GM12865 (cell line): ENCODE results near the gene KRT15.

ENCODE experiments used
- DNase-seq: peaks from one replicate; pipeline ENCODE4 v3.0.0; 2010; ENCODE audit warnings: low read depth
- H3K4me3 ChIP-seq: 2 replicates; pipeline ENCODE4 v1.5.1; 2011; ENCODE audit warnings: mild to moderate bottlenecking, low read depth, low read length, control low read depth
- TF ChIP-seq, protein P1 (sequence below): IDR thresholded peaks from 2 replicates; pipeline ENCODE4 v1.5.1; 2011; ENCODE audit warnings: low read length, control low read depth, low read depth, inconsistent platforms; ENCODE audit not compliant: insufficient read depth; ENCODE audit errors: missing control alignments

KRT15 gene

DNA sequence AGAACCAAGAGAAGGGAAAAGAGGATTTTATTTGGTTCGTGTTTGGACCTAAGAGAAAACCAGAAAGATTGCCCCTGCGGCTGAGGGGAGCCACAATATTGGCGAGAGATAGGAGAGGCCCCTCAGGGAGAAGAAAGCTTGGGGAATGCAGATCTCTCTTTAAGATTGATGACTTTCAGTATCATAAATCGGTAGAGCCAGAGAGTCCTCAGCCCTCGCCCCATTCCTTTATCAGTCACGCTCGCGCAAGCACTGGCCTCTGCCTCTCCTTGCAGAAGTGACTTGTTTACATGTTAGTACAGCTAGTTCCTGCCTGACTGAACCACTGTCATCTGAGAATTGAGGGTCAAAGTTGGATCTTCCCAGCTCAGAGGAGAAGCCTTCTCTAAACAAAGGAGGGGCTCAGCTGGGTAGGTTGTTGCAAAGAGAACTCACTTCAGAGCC lies 30.9 kb upstream of the KRT15 start:
- TF ChIP-seq, protein P1, sequence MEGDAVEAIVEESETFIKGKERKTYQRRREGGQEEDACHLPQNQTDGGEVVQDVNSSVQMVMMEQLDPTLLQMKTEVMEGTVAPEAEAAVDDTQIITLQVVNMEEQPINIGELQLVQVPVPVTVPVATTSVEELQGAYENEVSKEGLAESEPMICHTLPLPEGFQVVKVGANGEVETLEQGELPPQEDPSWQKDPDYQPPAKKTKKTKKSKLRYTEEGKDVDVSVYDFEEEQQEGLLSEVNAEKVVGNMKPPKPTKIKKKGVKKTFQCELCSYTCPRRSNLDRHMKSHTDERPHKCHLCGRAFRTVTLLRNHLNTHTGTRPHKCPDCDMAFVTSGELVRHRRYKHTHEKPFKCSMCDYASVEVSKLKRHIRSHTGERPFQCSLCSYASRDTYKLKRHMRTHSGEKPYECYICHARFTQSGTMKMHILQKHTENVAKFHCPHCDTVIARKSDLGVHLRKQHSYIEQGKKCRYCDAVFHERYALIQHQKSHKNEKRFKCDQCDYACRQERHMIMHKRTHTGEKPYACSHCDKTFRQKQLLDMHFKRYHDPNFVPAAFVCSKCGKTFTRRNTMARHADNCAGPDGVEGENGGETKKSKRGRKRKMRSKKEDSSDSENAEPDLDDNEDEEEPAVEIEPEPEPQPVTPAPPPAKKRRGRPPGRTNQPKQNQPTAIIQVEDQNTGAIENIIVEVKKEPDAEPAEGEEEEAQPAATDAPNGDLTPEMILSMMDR: no peak
- DNase-seq: no peak
- H3K4me3 ChIP-seq: no peak overlapping the region

DNA sequence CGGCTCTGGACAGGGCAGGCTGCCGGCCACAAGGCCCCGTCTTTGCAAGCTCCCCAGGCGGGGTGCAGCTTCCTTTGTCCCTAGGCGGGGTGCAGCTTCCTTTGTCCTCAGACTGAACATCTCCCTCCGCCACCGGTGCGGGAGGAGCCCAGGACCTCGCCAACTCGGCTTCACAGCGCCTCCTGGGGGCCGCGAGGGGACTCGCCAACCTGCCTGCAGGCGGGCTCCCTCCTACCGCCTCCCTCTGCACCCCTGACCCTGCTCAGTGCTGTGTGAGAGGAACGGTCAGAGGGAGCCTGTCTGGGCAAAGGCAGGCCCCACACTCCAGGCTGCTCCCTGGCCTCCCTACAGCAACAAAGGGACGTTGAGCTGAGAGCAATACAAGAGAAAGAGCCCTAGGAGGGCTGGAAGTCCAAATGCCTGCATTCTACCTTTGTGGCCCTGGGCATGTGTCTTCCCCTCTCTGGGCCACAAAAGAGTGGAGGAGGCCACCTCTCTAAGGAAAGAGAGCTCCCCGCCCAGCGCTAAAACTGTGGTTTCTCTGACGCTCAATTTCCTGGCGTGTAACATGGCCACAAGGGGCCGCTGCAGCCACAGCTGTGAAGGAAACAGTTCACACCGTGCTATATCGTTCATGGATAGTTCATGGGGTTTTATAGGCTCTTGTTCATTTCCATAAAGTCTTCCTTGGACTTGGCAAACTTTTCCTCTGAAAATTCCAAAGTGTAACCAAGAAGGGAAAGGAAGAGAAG lies 30.3 kb upstream of the KRT15 start:
- H3K4me3 ChIP-seq: no peak overlapping the region
- TF ChIP-seq, protein P1: peak; percentile 80
- DNase-seq: peak; percentile 67

DNA sequence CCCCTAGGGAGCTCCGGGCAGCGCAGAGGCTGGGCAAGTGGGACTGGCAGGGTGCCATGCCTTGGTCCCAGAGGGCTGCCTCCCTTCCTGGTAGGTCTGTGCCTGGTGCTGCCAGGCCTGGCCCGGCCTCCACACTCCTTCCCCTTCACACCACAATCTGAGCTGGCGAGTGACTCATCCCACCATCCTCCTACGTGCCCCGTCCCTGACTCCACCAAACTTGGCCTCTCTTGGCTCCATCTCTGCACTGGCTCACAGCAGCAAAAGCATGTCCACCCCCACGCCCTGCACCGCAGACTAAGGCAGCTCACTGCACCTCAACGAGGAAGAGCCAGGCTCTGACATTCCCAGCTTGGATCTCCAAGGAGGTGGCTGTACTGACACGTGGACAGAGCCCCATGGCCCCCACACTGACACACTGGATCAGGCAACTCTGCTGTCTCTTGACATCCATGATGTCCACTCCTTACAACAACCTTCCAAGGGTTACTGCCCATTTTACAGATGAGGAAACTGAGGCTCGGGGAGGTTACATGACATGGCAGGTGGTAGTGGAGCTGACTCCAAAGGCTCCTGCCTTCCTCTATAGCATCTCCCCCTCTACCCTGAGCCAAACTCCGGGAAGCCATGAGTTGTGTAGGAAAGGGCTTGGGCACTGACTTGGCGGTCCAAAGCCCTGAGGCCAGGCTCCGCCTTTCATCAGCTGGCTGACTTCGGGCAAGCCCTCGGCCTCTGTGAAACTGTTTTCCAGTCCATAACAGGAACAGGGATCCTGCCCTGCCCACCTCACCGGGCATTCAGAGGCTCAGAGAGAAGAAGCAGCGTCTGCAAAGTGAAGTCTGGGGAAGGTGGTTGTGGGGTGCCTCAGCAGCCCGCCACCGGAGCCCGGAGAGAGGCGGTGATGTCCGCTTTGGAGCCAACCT lies 29.5 kb upstream of the KRT15 start:
- H3K4me3 ChIP-seq: no peak overlapping the region
- DNase-seq: no peak
- TF ChIP-seq, protein P1: no peak

DNA sequence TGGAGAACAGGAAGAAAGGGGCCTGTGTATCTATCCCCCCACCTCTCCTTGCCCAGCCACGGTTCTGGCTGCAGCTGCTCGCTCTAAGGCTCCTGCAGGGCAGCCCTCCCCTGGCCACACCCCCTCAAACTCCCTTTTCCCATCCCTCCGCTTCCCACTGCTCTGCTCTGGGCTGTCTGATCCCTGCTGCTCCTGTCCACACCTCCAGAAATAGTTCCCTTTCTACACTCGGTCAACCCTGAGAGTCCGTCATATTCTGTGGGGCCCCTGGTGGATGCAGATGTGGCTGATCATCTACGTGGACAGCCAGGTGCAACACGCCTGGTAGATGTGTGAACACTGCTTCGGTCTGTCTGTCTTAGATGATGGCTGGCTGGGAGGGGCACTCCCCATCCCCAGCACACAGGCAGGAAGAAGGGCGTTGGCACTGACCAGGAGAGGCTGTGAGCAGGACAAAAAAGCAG lies 28.7 kb upstream of the KRT15 start:
- TF ChIP-seq, protein P1: no peak
- no peak overlapping the region for H3K4me3 ChIP-seq
- DNase-seq: no peak

DNA sequence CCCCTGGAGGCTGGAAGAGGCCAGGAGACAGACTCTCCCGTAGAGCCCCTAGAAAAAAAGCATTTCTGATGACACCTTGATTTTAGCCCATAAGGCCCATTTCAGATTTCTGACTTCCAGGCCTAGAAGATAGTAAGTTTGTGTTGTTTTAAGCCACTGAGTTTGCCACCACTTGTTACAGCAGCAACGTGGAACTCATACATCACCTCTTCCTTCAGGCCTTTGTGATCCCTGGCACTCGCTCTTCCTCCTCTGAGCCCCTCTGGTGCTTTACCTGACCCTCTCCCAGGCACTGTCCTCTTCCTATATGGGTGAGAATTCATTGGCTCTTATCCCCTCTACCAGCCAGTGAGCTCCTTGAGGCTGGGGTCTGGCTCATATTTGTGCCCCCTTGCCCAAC lies 28.1 kb upstream of the KRT15 start:
- no peak for DNase-seq
- TF ChIP-seq, protein P1: no peak
- no peak overlapping the region for H3K4me3 ChIP-seq

DNA sequence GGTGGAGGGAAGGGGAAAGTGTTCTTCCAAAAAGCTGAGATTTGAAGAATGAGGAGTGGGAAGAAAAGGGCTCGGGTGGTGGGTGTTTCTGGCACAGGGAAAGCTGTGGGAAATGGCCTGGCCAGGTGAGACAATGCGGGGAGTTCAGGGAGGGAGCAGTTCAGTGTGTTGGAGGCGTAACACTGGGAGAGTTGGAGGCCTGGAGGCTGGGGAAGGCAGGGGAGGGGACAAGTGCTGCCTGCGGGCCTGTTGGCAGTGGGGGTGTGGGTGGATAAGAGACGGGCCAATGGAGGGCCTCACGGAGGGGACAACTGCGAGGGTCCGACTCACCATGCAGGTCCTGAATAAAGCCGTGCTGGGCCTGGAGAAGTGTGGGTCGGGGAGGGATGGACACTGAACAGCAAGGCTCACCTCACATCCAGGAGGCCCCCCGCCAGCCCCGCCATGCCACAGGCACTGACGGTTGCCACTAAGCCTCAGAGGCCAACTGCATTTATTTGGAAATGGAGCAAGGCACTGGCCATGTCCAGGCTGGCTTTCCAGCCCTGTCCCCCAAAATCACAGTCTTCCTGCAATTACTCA lies 27.2 kb upstream of the KRT15 start:
- DNase-seq: no peak
- no peak overlapping the region for H3K4me3 ChIP-seq
- TF ChIP-seq, protein P1: no peak
